ENCODE measurements around the gene OPTN. TPM values are rescaled to one million over a fixed set of nuclear protein-coding genes. Genes with fewer than 3 reads are reported as not detected.

The OPTN gene
- polyA plus RNA-seq, 1 of the 3 experiments (the other 2 are of a cell fraction), result 21.6 TPM

DNA sequence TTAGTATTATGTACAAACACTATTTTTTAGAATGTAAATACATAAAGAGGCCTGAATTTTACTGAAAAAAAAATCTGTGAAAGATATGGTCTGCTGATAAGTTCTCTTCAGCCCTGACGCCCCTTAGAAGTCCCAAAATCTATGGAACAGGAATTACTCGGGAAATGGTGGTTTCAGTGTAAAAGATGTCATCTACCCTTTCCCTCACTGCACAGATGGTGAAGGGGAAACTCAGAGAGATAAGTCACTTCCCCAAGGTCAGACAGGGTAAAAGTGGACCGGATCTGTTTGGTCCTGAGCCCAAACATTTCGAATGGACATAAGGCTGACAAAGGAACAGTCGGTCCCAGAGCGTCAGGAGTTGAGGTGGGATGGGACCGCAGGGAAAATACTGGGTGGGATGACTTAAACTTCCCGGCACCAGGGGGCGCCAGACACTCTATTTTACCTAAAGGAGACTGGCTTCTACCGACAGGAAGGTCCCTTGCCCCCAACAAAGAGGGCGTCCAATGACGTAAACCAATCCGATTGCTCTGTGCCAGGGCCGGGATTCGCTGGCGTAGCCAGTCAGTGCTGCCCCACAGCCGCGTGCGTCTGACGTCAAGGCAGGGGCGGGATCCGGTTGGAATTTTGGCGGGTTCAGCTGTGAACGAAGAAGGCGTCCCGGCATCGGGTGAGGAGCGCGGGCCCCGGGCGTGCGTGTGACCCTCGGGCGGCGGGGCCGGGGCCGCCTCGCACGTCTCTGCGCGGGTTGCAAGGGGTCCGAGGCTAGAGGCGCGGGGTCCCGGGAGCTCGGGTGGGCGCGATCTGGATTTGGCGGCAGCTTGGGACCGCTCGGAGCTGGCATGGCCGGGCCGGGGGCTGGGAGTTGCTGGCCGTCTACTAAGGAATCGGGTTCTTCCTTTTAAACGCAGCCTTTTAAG lies 61.2 kb downstream of the OPTN start, which contains the start of gene MCM10:
Gene MCM10 (plus strand): TSS at position 625 of the 923 bp plus-strand sequence. CDS start 2,645 bp downstream, outside the sequence.
- peak; percentile 96 for DNase-seq
- WGBS (ENCODE audit: low lambda C conversion rate), result 4% methylated on average over 16 of the region's 56 CpGs
- H3K79me2 ChIP-seq (ENCODE audit: insufficient read depth), result peaks cover 42% of the 10 kb centered on the region; the same call in 1 of the 2 replicates
- peak within 1 kb of the TSS; percentile 97 for H2AFZ ChIP-seq (ENCODE audit: low read depth)
- H3K27ac ChIP-seq (ENCODE audit: low read depth in 2 of 2, low read length in 1 of 2), result peak within 1 kb of the TSS in 1 of 2 experiments; percentile 58; a peak in 1 of 4 replicates
- no peaks in the 10 kb centered on the region for H3K9me3 ChIP-seq
- CTCF ChIA-PET, result interaction anchor here (0.5 to 4.8 kb wide), 26 partner anchors 9 to 1946 kb away, joined by 3 to 62 read pairs (median 3); partner anchors contain the start of genes OPTN and PHYH
- H3K27me3 ChIP-seq (ENCODE audit: insufficient read depth), result no peaks in the 10 kb centered on the region
- peak within 1 kb of the TSS; percentile 87 for H3K4me2 ChIP-seq
- H4K20me1 ChIP-seq (ENCODE audit: insufficient read depth), result no peaks in the 10 kb centered on the region
- POLR2A ChIA-PET, result interaction anchor here (1.8 to 1.9 kb wide), 3 partner anchors 138 to 142 kb away, joined by 5 to 7 read pairs (median 6); partner anchors contain the start of gene PHYH
- no peaks in the 10 kb centered on the region for H3K9me2 ChIP-seq
- peak within 1 kb of the TSS; percentile 62; the same call in 1 of the 2 replicates for H3K9ac ChIP-seq
- peak within 1 kb of the TSS; percentile 73 to 74 for H3K4me3 ChIP-seq (ENCODE audit: low read depth in 2 of 2, low read length in 1 of 2)
- H3K4me1 ChIP-seq (ENCODE audit: control insufficient read depth in 1 of 2, insufficient read depth in 2 of 2, low read depth in 1 of 2, low read length in 1 of 2), result peaks cover 0 to 9% of the 10 kb centered on the region in 2 experiments; a peak in 2 of 4 replicates
- peaks cover 0 to 7% of the 10 kb centered on the region in 2 experiments for H3K36me3 ChIP-seq (replicated peaks in 1 of 2; ENCODE audit: control insufficient read depth in 1 of 2, insufficient read depth in 2 of 2, low read length in 1 of 2)
- no peaks in the 10 kb centered on the region for H3F3A ChIP-seq (replicated peaks; ENCODE audit: insufficient read depth)
- TF ChIP-seq CTCF (IDR thresholded peaks at IDR 0.05) (peak; percentile 83), FOXJ3 (CRISPR knock-in tag; IDR thresholded peaks at IDR 0.05) (no peak), NRF1 (IDR thresholded peaks at IDR 0.05; ENCODE audit: low read depth, low read length) (no peak; the same call in 1 of the 2 replicates), SIN3A (IDR thresholded peaks at IDR 0.05; ENCODE audit: borderline replicate concordance, low read depth, low read length) (peak; percentile 99), FOXM1 (IDR thresholded peaks at IDR 0.05; ENCODE audit: low read depth) (no peak), RAD21 (IDR thresholded peaks at IDR 0.05; ENCODE audit: low read length) (peak; percentile 80), MXI1 (IDR thresholded peaks at IDR 0.05; ENCODE audit: low read depth, low read length) (peak; percentile 98), ELF1 (IDR thresholded peaks at IDR 0.05) (peak; percentile 53; the same call in 1 of the 2 replicates), RCOR1 (IDR thresholded peaks at IDR 0.05; ENCODE audit: low read length) (peak; percentile 48; the same call in 1 of the 2 replicates), EZH2phosphoT487 (IDR thresholded peaks at IDR 0.05; ENCODE audit: borderline replicate concordance, low read depth) (no peak), MEF2A (IDR thresholded peaks at IDR 0.05; ENCODE audit: borderline replicate concordance, low read depth) (no peak), RFX5 (IDR thresholded peaks at IDR 0.05; ENCODE audit: low read length) (peak; percentile 87), JUND (IDR thresholded peaks at IDR 0.05) (no peak), EP300 (IDR thresholded peaks at IDR 0.05; ENCODE audit: borderline replicate concordance in 1 of 2, low read depth in 1 of 2, low read length in 1 of 2) (peak in 1 of 2 experiments; percentile 17; a peak in 1 of 4 replicates), YY1 (IDR thresholded peaks at IDR 0.05; ENCODE audit: low read depth) (peak; percentile 97), FOSL2 (IDR thresholded peaks at IDR 0.05; ENCODE audit: borderline replicate concordance, low read depth) (no peak), TCF12 (IDR thresholded peaks at IDR 0.05) (no peak), NFIC (IDR thresholded peaks at IDR 0.05; ENCODE audit: borderline replicate concordance) (no peak), RXRA (IDR thresholded peaks at IDR 0.05; ENCODE audit: borderline replicate concordance, low read depth) (no peak), TEAD4 (IDR thresholded peaks at IDR 0.05; ENCODE audit: borderline replicate concordance, insufficient read depth) (no peak), CHD2 (IDR thresholded peaks at IDR 0.05; ENCODE audit: low read length, partially characterized antibody) (peak; percentile 72)
- TF ChIP-seq, protein P1, sequence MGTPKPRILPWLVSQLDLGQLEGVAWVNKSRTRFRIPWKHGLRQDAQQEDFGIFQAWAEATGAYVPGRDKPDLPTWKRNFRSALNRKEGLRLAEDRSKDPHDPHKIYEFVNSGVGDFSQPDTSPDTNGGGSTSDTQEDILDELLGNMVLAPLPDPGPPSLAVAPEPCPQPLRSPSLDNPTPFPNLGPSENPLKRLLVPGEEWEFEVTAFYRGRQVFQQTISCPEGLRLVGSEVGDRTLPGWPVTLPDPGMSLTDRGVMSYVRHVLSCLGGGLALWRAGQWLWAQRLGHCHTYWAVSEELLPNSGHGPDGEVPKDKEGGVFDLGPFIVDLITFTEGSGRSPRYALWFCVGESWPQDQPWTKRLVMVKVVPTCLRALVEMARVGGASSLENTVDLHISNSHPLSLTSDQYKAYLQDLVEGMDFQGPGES (IDR thresholded peaks at IDR 0.05; ENCODE audit: low read depth, low read length), result peak; percentile 59; the same call in 1 of the 2 replicates
- TF ChIP-seq, protein P2, sequence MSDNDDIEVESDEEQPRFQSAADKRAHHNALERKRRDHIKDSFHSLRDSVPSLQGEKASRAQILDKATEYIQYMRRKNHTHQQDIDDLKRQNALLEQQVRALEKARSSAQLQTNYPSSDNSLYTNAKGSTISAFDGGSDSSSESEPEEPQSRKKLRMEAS (IDR thresholded peaks at IDR 0.05; ENCODE audit: low read depth), result peak; percentile 57; the same call in 1 of the 2 replicates
- TF ChIP-seq, protein P3, sequence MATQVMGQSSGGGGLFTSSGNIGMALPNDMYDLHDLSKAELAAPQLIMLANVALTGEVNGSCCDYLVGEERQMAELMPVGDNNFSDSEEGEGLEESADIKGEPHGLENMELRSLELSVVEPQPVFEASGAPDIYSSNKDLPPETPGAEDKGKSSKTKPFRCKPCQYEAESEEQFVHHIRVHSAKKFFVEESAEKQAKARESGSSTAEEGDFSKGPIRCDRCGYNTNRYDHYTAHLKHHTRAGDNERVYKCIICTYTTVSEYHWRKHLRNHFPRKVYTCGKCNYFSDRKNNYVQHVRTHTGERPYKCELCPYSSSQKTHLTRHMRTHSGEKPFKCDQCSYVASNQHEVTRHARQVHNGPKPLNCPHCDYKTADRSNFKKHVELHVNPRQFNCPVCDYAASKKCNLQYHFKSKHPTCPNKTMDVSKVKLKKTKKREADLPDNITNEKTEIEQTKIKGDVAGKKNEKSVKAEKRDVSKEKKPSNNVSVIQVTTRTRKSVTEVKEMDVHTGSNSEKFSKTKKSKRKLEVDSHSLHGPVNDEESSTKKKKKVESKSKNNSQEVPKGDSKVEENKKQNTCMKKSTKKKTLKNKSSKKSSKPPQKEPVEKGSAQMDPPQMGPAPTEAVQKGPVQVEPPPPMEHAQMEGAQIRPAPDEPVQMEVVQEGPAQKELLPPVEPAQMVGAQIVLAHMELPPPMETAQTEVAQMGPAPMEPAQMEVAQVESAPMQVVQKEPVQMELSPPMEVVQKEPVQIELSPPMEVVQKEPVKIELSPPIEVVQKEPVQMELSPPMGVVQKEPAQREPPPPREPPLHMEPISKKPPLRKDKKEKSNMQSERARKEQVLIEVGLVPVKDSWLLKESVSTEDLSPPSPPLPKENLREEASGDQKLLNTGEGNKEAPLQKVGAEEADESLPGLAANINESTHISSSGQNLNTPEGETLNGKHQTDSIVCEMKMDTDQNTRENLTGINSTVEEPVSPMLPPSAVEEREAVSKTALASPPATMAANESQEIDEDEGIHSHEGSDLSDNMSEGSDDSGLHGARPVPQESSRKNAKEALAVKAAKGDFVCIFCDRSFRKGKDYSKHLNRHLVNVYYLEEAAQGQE (IDR thresholded peaks at IDR 0.05; ENCODE audit: low read depth, low read length), result no peak
- TF ChIP-seq, protein P4, sequence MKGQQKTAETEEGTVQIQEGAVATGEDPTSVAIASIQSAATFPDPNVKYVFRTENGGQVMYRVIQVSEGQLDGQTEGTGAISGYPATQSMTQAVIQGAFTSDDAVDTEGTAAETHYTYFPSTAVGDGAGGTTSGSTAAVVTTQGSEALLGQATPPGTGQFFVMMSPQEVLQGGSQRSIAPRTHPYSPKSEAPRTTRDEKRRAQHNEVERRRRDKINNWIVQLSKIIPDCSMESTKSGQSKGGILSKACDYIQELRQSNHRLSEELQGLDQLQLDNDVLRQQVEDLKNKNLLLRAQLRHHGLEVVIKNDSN (IDR thresholded peaks at IDR 0.05; ENCODE audit: borderline replicate concordance, low read depth), result no peak

All from SK-N-SH (cell line).